T-helper 22 cell (primary cell): ENCODE results near the gene BIVM.
"Not testable (repeated sequence)": the region's sequence is repeated elsewhere in the genome, so short reads cannot be mapped to it uniquely, and the experiment has no call there.

Source experiments
- DNase-seq: peaks from one replicate; pipeline ENCODE4 v3.0.0-alpha.2; 2020; ENCODE audit warnings: low read depth

BIVM gene, protein sequence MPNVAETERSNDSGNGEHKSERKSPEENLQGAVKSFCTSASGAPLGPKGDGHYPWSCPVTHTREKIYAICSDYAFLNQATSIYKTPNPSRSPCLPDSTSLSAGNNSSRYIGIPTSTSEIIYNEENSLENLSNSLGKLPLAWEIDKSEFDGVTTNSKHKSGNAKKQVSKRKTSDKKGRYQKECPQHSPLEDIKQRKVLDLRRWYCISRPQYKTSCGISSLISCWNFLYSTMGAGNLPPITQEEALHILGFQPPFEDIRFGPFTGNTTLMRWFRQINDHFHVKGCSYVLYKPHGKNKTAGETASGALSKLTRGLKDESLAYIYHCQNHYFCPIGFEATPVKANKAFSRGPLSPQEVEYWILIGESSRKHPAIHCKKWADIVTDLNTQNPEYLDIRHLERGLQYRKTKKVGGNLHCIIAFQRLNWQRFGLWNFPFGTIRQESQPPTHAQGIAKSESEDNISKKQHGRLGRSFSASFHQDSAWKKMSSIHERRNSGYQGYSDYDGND

GRCh38 chr13:102798581-102799425 lies at the start of gene BIVM, which contains the start of gene POGLUT2:
TSS of gene BIVM (plus strand) at chr13:102799119. CDS start at chr13:102807268, 8,149 bp downstream.
TSS of gene POGLUT2 (minus strand) at chr13:102798976. CDS start at chr13:102798670, 306 bp downstream.
- peak; percentile 71 for DNase-seq

- DNase-seq: no peak
Measured at GRCh38 chr13:102751886-102752285, 47.0 kb upstream of the BIVM start.

GRCh38 chr13:102757006-102757405 lies 41.9 kb upstream of the BIVM start:
- DNase-seq: no peak

DNA sequence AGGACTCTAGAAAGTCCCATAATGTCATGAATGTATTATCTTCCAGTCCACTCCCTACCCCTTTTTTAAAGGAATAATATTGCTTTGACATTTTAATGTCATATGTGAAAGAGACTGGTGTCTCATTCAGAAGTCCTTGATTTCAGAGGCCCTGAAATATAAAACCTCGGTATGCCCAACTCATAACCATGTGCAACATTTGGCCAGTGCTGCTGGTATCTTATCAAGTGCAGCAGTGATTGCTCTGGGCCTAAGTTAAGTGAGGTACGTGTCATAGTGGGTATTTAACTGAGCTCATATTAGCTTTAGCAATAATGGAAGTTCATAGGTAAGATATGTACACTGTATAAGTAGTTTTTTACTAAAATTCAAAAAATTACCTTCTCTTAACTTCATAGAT lies 40.1 kb upstream of the BIVM start:
- DNase-seq: no peak

DNA sequence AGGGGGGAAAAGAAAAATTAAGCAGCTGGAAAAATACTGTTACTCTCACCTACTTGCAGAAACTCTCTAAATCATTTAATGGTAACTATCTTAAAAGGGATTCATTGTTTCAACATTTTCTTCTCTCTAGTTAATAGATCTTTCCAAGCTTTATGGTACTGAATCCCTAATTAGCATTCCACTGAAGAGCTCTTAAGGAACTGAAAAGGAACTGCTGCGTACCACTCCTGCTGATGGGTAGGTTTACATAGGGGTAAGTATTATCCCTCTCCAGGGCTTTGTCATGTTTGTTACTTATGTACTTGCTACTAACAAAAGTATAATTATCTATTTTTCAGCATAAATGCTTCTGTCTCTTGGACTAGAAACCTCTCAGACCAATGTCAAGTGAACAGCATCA lies 37.8 kb upstream of the BIVM start:
- DNase-seq: no peak

DNA sequence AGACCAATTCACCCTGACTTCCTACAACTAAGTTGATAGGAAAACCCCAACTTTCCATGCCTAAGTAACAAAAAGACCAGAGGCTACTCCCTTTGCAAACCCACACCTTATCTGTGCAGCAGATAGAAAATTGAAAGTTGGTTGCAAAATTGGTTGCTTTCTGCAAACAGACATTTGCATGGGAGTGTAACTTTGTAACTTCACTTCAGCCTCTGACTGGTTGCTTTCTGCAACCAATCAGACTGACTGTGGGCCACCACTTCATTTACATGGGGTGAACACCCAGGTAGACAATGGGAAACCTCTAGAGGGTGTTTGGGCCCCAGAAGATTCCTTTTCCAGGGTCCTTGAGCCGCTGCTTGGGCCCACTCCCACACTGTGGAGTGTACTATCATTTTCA lies 35.2 kb upstream of the BIVM start:
- no peak for DNase-seq

DNA sequence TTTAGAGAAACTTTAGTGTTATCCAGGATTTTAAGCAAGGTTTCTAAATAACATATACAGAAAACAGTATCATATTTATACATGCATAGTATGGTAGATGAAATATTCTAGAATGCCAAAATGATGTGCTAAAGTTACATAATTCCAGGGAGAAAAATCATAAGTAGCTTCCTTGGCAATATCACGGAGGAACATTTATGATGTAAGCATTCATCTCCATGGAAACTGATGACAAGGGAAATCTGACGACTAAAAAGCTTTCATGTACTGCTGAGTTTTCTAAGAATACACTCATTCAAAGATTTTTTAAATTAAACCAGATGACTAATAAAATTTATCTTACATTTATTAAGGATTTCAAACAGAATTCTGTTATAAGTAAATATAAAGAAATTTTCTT lies 30.0 kb upstream of the BIVM start:
- no peak for DNase-seq

GRCh38 chr13:102769679-102770078 lies 29.2 kb upstream of the BIVM start:
- DNase-seq: no peak

DNA sequence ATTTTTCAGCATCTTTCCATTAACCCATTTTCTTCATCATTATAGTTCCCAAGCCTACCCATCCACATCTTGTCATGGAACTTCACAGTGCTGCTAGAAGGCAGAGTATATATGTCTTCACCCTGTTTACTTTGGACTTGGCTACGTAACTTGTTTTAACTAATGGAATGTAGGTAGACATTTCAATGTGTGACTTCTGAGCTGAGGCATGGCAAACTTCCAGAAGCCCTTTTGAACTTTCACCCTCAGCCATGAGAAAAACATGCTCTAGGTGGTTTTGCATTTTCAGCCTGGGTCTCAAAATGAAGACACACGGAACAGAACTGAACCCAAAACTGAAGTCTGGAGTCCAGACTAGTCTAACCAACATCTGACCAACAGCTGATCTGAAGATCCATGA lies 28.5 kb upstream of the BIVM start:
- DNase-seq: no peak

DNA sequence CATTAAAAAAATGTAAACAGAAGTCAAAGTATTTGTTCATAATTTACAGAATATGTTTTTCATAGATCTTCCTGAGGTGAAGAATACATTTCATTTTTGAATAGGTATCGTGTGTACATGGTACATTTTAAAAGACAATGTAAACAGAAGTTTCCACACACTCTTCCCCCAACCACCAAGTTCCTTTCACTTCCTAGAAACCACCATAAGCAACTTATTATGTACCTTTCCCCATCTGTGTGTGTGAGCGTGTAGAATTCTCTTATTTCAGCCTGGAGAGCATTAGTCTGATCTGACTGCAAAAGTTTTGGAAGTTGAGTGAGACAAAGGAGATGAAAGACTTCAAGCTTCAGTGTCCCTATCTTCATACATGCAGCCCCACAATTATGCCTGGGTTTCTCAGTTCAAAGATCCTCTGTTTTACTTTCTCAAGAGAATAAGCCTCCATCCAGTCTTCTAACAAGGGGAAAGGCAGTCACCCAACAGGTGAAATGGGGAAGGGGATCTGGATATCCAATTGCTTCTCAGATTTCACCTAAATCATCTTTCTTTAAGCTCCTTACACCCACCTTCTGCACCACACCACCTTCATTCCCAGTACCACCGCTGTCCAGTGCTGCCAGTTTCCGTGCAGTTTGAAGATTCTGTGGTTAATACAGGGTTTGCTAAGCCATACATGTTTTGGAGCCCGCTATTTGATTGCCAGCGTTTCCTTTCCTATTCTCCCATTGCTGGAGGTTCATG lies 27.4 kb upstream of the BIVM start:
- DNase-seq: no peak

DNA sequence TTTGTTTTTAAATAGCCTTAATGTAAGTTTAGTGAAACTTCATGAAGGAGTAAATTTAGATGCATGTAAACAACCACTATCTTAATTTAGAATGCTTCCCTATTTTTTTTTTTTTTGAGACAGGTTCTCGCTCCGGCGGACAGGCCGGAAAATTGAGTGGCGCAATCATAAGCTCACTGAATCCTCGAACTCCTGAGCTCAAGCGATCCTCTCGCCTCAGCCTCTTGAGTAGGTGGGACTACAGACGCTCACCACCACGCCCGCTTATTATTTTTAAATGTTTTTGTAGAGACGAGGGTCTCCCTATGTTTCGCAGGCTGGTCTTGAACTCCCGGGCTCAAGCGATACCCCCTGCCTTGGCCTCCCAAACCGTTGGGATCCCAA lies 26.9 kb upstream of the BIVM start:
- DNase-seq: no peak

DNA sequence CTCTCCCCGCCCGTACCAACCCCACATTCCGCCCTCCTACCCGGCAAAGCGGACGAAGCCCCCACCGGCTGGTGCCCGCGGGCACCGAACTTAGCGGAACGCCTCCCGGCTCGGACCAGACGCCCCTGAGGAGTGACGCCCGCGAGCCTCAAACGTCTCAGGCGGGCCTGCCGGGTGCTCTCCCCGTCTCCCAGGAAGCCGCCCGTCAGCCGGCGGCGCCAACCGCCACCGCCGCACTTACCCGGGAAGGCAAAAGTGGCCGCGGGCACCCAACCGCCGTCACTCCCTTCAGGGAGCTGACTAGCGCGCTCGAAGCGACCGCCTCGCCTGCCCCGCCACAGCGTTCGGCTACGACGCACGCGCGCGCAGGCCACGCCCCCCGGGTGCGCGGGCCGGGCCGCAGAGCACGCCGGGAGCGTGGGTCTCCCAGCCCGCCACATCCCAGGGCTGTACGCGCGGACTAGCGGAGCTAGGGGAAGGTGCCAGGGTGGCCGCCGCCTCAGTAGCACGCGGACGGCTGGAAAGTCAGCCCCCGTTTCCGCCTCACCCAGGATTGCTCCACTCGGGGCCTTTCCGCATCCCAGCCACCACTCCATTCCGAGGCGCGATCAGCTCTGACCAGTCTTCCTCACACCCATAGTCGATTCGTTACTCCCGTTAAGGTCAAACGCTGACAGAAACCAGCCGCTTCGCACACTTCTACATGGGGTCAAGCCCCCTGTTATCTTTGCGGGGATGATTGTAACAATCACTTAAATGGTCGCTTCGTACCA lies 25.3 kb upstream of the BIVM start, which contains the start of gene TEX30:
TSS of gene TEX30 (minus strand) at position 346 of the 773 bp plus-strand sequence. CDS start 3,760 bp downstream, outside the sequence.
- DNase-seq: peak; percentile 76

- no peak for DNase-seq
Measured at GRCh38 chr13:102774214-102774568, 24.7 kb upstream of the BIVM start.

DNA sequence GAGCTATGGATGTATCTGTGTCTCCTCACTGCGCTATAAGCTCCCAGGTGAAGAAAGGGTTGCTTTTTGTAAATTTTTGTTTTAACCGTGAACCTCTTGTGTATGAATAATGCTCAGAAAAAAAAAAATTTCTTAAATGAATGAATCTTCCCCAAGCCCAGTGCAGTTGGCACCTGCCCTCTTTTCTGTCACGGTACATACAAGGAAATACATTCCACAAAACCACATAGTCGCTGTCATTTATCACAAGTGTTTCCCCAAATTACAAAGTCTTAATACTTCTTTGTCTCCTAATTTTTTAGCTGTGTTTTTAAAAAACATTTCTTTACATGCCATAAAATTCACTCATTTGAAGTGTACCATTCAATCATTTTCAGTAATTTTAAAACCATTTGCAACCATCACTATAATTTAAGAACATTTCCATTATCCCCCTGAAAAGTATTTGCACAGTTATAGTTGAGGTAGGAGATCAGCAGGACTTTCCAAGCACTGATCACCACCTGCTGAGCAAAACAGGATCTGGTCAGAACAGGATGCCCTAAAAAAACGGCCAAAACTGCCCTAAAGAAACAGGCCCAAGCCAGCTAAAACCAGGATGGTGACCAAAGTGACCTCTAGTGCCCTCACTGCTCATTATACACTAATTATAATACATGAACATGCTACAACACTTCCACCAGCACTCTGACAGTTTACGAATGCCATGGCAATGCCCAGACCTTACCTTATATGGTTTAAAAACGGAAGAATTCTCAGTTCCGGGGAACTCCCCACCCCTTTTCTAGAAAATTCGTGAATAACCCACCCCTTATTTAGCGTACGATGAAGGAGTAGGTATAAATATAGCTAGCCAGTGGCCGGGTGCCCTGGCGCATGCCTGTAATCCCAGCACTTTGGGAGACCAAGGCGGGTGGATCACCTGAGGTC lies 24.1 kb upstream of the BIVM start:
- no peak for DNase-seq

DNA sequence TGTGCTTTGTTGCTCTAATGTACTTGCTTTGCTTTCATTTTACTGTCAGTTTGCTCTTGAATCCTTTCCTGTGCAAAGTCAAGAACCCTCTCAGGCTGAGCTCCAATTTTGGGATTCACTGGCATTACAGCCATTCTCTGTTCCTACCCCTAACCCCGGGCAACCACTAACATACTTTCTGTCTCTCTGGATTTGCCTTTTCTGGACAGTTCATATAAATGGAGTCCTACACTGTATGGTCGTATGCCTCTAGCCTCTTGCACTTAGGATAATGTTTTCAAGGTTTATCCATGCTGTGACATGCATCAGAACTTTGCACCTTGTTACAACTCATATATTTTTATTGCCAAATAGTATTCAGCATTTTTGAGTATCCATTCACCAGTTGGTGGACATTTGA lies 22.6 kb upstream of the BIVM start:
- DNase-seq: no peak

DNA sequence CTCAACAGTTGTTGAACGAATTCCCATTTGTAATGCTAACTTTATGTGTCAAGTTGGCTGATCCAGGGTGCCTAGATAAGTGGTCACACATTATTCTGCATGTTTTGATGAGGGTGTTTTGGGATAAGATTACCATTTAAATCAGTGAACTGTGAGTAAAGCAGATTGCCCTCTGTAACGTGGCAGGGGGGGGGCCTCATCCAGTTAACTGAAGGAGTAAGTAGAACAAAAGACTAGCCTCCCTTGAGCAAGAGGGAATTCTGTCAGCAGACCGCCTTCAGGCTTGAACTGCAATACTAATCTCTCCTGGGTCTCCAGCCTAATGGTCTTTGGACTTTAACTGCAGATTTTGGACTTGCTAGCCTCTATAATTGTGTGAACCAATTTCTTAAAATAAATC lies 21.2 kb upstream of the BIVM start:
- no peak for DNase-seq

- DNase-seq: no peak
Measured at GRCh38 chr13:102779436-102780159, 19.3 kb upstream of the BIVM start.

GRCh38 chr13:102780656-102781055 lies 18.3 kb upstream of the BIVM start:
- not testable (repeated sequence) for DNase-seq

DNA sequence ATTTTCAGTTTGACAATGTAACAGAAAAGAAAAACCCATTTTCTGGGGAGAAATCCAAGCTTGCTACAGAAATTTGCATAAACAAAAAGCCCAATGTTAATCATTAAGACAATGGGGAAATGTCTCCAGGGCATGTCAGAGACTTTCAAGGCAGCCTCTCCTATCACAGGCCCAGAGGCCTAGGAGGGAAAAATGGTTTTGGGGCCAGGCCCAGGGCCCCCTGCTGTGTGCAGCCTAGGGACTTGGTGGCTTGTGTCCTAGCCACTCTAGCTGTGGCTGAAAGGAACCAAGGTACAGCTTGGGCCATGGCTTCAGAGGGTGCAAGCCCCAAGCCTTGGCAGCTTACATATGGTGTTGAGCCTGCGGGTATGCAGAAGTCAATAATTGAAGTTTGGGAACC lies 17.3 kb upstream of the BIVM start:
- no peak for DNase-seq

DNA sequence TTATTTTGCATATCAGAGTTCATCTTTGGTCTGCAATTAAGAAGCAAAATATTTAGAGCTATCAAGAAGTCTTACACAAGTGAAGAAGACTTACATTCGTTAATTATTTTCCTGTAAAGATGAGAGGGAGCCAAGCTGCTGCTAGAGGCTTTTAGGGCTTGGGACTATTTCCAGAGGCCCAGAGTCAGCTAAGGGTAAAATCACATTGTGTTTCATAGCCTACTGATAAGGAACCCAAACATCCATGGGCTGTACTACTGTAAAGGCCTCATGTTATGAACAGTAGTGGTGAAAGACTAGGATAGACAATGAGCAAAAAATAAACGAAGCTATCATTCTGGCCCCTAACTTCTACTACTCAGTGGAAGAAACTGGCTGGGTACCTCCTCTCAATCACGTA lies 14.4 kb upstream of the BIVM start:
- no peak for DNase-seq
